Adrenal gland (tissue), 12 donors: ENCODE data around the gene WDR70. TPM values are rescaled to one million over a fixed set of nuclear protein-coding genes. Genes with fewer than 3 reads are reported as not detected.

ENCODE experiments used
- DNase-seq, 7 donors: peaks; one replicate each; pipeline ENCODE4 v3.0.0-alpha.2; 2019 to 2020
- H3K27ac ChIP-seq, 5 donors: fragments of 200-600 bp; sonication (generic) in 4 of 5; 1 replicate in 3 of 5; 2 replicates in 2 of 5; pipeline versions ENCODE4 v1.5.1 to v1.8.0; 2016 to 2020; ENCODE audit warnings: mild to moderate bottlenecking in 1 of 5
- H3K27me3 ChIP-seq: fragments of 200-600 bp; 2 replicates; pipeline ENCODE4 v1.8.0; 2021
- H3K36me3 ChIP-seq, 2 donors: fragments of 200-600 bp; replicated peaks in 1 of 2; 1 replicate in 1 of 2; 2 replicates in 1 of 2; pipeline versions ENCODE4 v1.5.1 to v1.8.0; 2018 to 2022
- H3K4me1 ChIP-seq, 2 donors: fragments of 200-600 bp; replicated peaks in 1 of 2; 1 replicate in 1 of 2; 2 replicates in 1 of 2; pipeline versions ENCODE4 v1.5.1 to v1.8.0; 2018 to 2021
- H3K4me3 ChIP-seq, 4 donors: fragments of 200-600 bp; sonication (generic) in 3 of 4; one replicate each; pipeline ENCODE4 v1.5.1; 2016 to 2018
- H3K9me3 ChIP-seq, 3 donors: fragments of 200-600 bp; sonication (generic) in 1 of 3; replicated peaks in 1 of 3; 1 replicate in 2 of 3; 2 replicates in 1 of 3; pipeline versions ENCODE4 v1.5.1 to v1.8.0; 2016 to 2021
- CTCF ChIP-seq, 6 experiments: fragments of 450-650 bp in 4 of 6; fragments of 200-600 bp in 2 of 6; sonication (generic) in 1 of 6; IDR thresholded peaks; 1 replicate in 5 of 6; 2 replicates in 1 of 6; pipeline versions ENCODE4 v1.5.1 to v1.8.0; 2016 to 2021; ENCODE audit warnings: antibody characterized with exemption in 6 of 6, mild to moderate bottlenecking in 2 of 6, moderate library complexity in 1 of 6
- POLR2A ChIP-seq, 2 donors: fragments of 450-650 bp; IDR thresholded peaks; one replicate each; pipeline ENCODE4 v1.6.1; 2017; ENCODE audit warnings: antibody characterized with exemption in 2 of 2, mild to moderate bottlenecking in 2 of 2, moderate library complexity in 1 of 2
- WGBS, 4 donors: extraction: QIAGEN DNeasy Blood & Tissue Kit in 2 of 4; methylation state at CpG; one replicate each; pipeline versions ENCODE4 v1.1.5 to v1.1.7; 2013 to 2017; 5-methylcytosine and 5-hydroxymethylcytosine counted together
- intact Hi-C, 2 donors: fragments of 100-400 bp; cut with DNase I; formaldehyde crosslinking; loops; one replicate each; pipeline versions ENCODE4 v1.14.1 to v1.15.0; 2022 to 2023
- polyA plus RNA-seq, 3 donors: library from polyadenylated mRNA; stranded (reverse); fragments of 200-250 nt in 2 of 3; fragments of 350-450 nt in 1 of 3; fragmentation: Illumina TruSeq in 1 of 3; extraction: RNeasy Lipid Tissue Mini Kit (QIAGEN cat#74804) in 1 of 3; gene quantifications; one replicate each; pipeline ENCODE4 v1.2.3, GENCODE V29; 2013 to 2014
- total RNA-seq, 9 donors: library from RNA; depleted of rRNA in 4 of 9; stranded (reverse); fragments of >200 nt in 4 of 9; fragments of 120-200 nt in 1 of 9; fragmentation: NEBNext Ultra II Directional in 1 of 9; extraction: Animal tissue kit (Norgen Biotek cat#: 25700) in 1 of 9; gene quantifications; one replicate each; pipeline versions ENCODE4 v1.1.0 to v1.2.4, GENCODE V29; 2013 to 2023
- donor health status: healthy with polysubstance abuse.
- donor health status: Bipolar disorder and iron deficiency.
- donor health status: DM: yes; HTN: yes; CAD: no.
- donor health status: DM: no; HTN: no; CAD: no.
- donor health status: DM: no; HTN: no; CAD: no.
- donor health status: DM: yes; HTN: yes; CAD: no.

The WDR70 gene
- total and polyA plus RNA-seq, 12 donors: 9.2 to 42.6 (median 28.4) TPM

- TF ChIP-seq POLR2A (IDR thresholded peaks at IDR 0.05) (no peak), CTCF (IDR thresholded peaks at IDR 0.05) (no peak)
- Histone ChIP-seq H3K27ac (no peak overlapping the region), H3K9me3 (no peaks in the 10 kb centered on the region), H3K36me3 (no peaks in the 10 kb centered on the region), H3K27me3 (no peaks in the 10 kb centered on the region), H3K4me3 (no peak overlapping the region), H3K4me1 (peaks cover 14 to 24% of the 10 kb centered on the region in 2 donors)
- no peak for DNase-seq
- intact Hi-C loops: no loop called here
Measured at GRCh38 chr5:37714756-37715155, 335.6 kb downstream of the WDR70 start.

- no peak for DNase-seq
- Histone ChIP-seq H3K9me3 (no peaks in the 10 kb centered on the region), H3K4me3 (no peak overlapping the region), H3K27ac (no peak overlapping the region), H3K36me3 (no peaks in the 10 kb centered on the region), H3K4me1 (peaks cover 14 to 24% of the 10 kb centered on the region in 2 donors), H3K27me3 (no peaks in the 10 kb centered on the region)
- intact Hi-C loops: no loop called here
- no peak for TF ChIP-seq CTCF (IDR thresholded peaks at IDR 0.05)
Measured at GRCh38 chr5:37715361-37715760, 336.2 kb downstream of the WDR70 start.

GRCh38 chr5:37715992-37716391, 336.9 kb downstream of the WDR70 start:
- 96 to 98% (median 97%) methylated on average over 5 of the region's 5 CpGs for WGBS, 4 donors
- Histone ChIP-seq H3K9me3 (no peaks in the 10 kb centered on the region), H3K4me1 (peaks cover 13 to 19% of the 10 kb centered on the region in 2 donors), H3K27me3 (no peaks in the 10 kb centered on the region), H3K4me3 (no peak overlapping the region), H3K27ac (no peak overlapping the region), H3K36me3 (no peaks in the 10 kb centered on the region)
- TF ChIP-seq POLR2A (IDR thresholded peaks at IDR 0.05): no peak
- no peak for TF ChIP-seq CTCF (IDR thresholded peaks at IDR 0.05)
- intact Hi-C loops: no loop called here
- no peak for DNase-seq

GRCh38 chr5:37716405-37716804, 337.3 kb downstream of the WDR70 start:
- H3K27ac ChIP-seq: no peak overlapping the region
- H3K9me3 ChIP-seq: no peaks in the 10 kb centered on the region
- intact Hi-C loops: no loop called here
- peaks cover 10 to 16% of the 10 kb centered on the region in 2 donors for H3K4me1 ChIP-seq
- WGBS, 4 donors: 86 to 92% (median 89%) methylated on average over 1 of the region's 1 CpG
- H3K27me3 ChIP-seq: no peaks in the 10 kb centered on the region
- no peaks in the 10 kb centered on the region for H3K36me3 ChIP-seq
- H3K4me3 ChIP-seq: no peak overlapping the region
- TF ChIP-seq CTCF (IDR thresholded peaks at IDR 0.05): no peak
- TF ChIP-seq POLR2A (IDR thresholded peaks at IDR 0.05): no peak
- no peak for DNase-seq
